Effector memory CD4-positive, alpha-beta T cell (primary cell): ENCODE results near the gene FAM20C.

Source experiments
- DNase-seq, 3 donors: peaks; one replicate each; pipeline ENCODE4 v3.0.0-alpha.2; 2020
- H3K27ac ChIP-seq: 2 replicates; pipeline ENCODE4 v1.7.0; 2013; ENCODE audit warnings: mild to moderate bottlenecking, low read length, moderate library complexity; ENCODE audit not compliant: insufficient read depth, poor library complexity, severe bottlenecking
- H3K27me3 ChIP-seq: replicated peaks from 2 replicates; pipeline ENCODE4 v1.7.0; 2013; ENCODE audit warnings: mild to moderate bottlenecking, low read length; ENCODE audit not compliant: insufficient read depth, control insufficient read depth, poor library complexity, severe bottlenecking
- H3K36me3 ChIP-seq: 2 replicates; pipeline ENCODE4 v1.7.0; 2013; ENCODE audit warnings: mild to moderate bottlenecking, low read length, moderate library complexity; ENCODE audit not compliant: control insufficient read depth, insufficient read depth
- H3K4me1 ChIP-seq: 2 replicates; pipeline ENCODE4 v1.7.0; 2013; ENCODE audit warnings: low read length, mild to moderate bottlenecking; ENCODE audit not compliant: control insufficient read depth, insufficient read depth, poor library complexity, severe bottlenecking
- H3K4me3 ChIP-seq: 2 replicates; pipeline ENCODE4 v1.7.0; 2013; ENCODE audit warnings: low read length, low read depth, mild to moderate bottlenecking; ENCODE audit not compliant: insufficient read depth, poor library complexity, severe bottlenecking
- H3K9me3 ChIP-seq: 2 replicates; pipeline ENCODE4 v1.7.0; 2013; ENCODE audit warnings: mild to moderate bottlenecking, low read length, moderate library complexity; ENCODE audit not compliant: control insufficient read depth
- total RNA-seq, 3 donors: gene quantifications; one replicate each; lab custom pipeline; 2026; lab: John Stamatoyannopoulos, UW

FAM20C gene
- 0.09 to 0.58 (median 0.35) reads per million in 3 donors for total RNA-seq

GRCh38 chr7:191981-192649, at the start of gene FAM20C:
FAM20C (plus strand) TSS chr7:192571; CDS start chr7:193200, 629 bp downstream.
- Histone ChIP-seq H3K4me1 (peaks cover 6% of the 10 kb centered on the region), H3K4me3 (peak within 1 kb of the TSS; percentile 45), H3K27ac (no peak within 1 kb of the TSS)

GRCh38 chr7:143145-143751, 49.1 kb upstream of the FAM20C start:
- DNase-seq: no peak
- Histone ChIP-seq H3K9me3 (no peaks in the 10 kb centered on the region), H3K27ac (no peak overlapping the region), H3K27me3 (no peaks in the 10 kb centered on the region), H3K4me3 (no peak overlapping the region), H3K4me1 (no peaks in the 10 kb centered on the region), H3K36me3 (no peaks in the 10 kb centered on the region)

More at GRCh38 chr7:191981-192649, at the start of gene FAM20C:
- H3K36me3 ChIP-seq: no peaks in the 10 kb centered on the region
- DNase-seq: no peak
- no peaks in the 10 kb centered on the region for H3K9me3 ChIP-seq
- peaks cover 9% of the 10 kb centered on the region for H3K27me3 ChIP-seq

DNA sequence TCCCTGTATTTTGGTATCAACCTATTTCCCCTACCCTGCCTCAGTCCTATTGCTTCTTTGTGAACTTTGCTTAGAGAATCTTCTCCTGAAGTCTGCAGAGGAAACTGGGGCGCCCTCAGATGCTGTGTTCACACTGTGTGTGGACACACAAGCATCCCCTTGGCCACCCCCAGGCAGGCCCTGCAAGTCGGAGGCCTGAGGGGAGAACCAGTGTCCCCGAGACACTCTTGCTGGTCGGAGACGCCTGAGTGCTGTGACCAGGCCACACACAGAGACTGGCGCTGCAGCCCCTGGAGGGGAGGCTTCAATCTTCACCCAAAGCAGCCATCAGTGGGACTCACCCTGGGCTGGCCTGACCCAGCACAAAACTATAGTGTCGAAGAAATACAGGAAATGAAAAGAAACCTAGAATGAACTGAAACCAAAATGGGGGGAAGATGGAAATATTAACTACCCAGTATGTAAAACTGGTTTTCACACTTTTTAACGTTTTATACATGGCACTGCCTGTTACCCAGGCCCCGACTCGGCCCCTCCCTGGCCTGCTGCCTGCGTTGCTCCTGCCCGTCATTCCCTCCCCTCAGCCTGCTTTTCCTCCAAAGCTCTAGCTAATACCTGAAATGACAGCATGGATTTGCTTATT, 48.4 kb upstream of the FAM20C start:
- DNase-seq: no peak
- H3K36me3 ChIP-seq: no peaks in the 10 kb centered on the region

GRCh38 chr7:144454-144826, 47.9 kb upstream of the FAM20C start:
- Histone ChIP-seq H3K27me3 (no peaks in the 10 kb centered on the region), H3K9me3 (no peaks in the 10 kb centered on the region), H3K36me3 (no peaks in the 10 kb centered on the region), H3K27ac (no peak overlapping the region), H3K4me3 (no peak overlapping the region), H3K4me1 (no peaks in the 10 kb centered on the region)
- DNase-seq: no peak

More for the DNA sequence above, 48.4 kb upstream of the FAM20C start:
- no peaks in the 10 kb centered on the region for H3K27me3 ChIP-seq
- no peaks in the 10 kb centered on the region for H3K4me1 ChIP-seq
- no peak overlapping the region for H3K4me3 ChIP-seq
- no peak overlapping the region for H3K27ac ChIP-seq
- H3K9me3 ChIP-seq: no peaks in the 10 kb centered on the region

DNA sequence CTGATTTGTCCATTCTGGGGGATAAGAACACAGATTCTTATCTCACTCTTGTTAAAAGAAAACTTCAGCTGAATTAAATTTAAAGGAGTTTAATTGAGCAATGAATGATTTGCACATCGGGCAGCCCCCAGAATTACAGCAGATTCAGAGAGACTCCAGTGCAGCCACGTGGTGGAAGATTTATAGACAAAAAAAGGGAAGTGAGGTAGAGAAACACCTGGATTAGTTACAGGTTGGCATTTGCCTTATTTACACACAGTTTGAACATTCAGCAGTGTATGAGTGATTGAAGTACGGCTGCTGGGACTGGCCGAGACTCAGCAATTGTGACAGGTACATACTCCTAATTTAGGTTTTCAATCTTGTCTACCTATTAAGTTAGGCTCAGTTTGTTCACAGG, 46.5 kb upstream of the FAM20C start:
- peaks cover 11% of the 10 kb centered on the region for H3K4me1 ChIP-seq
- DNase-seq: no peak
- no peaks in the 10 kb centered on the region for H3K9me3 ChIP-seq
- H3K27me3 ChIP-seq: no peaks in the 10 kb centered on the region
- H3K27ac ChIP-seq: no peak overlapping the region
- H3K4me3 ChIP-seq: no peak overlapping the region
- H3K36me3 ChIP-seq: no peaks in the 10 kb centered on the region

GRCh38 chr7:148543-148931, 43.8 kb upstream of the FAM20C start:
- Histone ChIP-seq H3K9me3 (no peaks in the 10 kb centered on the region), H3K4me3 (peak overlapping the region; percentile 58), H3K4me1 (peaks cover 11% of the 10 kb centered on the region), H3K36me3 (no peaks in the 10 kb centered on the region), H3K27ac (peak overlapping the region; percentile 79), H3K27me3 (no peaks in the 10 kb centered on the region)
- no peak for DNase-seq

DNA sequence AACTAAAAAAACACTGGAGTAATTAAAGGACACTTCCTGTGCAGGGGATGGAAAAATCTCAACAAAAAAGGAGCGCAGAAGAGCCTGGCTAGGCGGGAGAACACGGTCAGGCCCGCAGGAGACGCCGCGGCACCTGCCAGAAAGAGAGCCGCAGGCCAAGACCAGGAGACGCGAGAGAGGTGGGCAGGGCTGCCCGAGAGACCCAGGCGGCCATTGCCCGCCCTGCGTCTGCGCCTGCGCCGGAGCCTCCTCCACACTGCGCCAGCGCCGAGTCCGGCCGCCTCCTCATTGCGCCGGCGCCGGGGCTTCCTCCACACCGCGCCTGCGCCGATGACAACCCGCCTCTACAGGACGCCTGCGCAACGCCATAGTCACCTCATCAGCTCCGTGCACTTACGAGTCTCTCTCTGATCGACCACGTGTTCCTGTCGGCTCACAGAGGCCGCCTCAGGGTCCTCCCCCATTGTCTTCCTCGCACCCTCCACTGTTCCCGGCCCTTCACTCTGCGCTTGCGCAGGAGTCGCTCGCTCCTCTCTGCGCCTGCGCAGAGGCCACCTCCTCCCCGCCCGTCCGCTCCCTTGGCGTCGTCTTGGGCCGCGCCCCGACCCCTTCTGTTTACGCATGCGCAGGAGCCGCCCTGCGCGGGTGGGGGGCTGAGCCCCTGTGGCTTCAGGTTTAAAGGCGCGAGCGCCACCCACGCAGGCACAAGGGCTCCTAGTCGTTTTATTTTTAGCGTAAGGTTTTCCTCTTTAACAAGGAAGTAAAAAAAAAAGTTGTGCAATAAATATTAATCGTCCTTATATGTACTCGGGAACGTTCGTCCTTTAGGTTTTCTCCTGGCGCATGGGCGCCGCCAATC, 43.2 kb upstream of the FAM20C start:
- H3K27ac ChIP-seq: peak overlapping the region; percentile 79
- peak; percentile 96 to 97 (median 97) for DNase-seq
- no peaks in the 10 kb centered on the region for H3K27me3 ChIP-seq
- peak overlapping the region; percentile 58 for H3K4me3 ChIP-seq
- H3K36me3 ChIP-seq: no peaks in the 10 kb centered on the region
- H3K4me1 ChIP-seq: peaks cover 11% of the 10 kb centered on the region
- no peaks in the 10 kb centered on the region for H3K9me3 ChIP-seq

- H3K9me3 ChIP-seq: no peaks in the 10 kb centered on the region
- H3K4me3 ChIP-seq: peak overlapping the region; percentile 58
- H3K27ac ChIP-seq: peak overlapping the region; percentile 79
- H3K36me3 ChIP-seq: no peaks in the 10 kb centered on the region
- H3K4me1 ChIP-seq: peaks cover 11% of the 10 kb centered on the region
- no peaks in the 10 kb centered on the region for H3K27me3 ChIP-seq
- no peak for DNase-seq
These were observed 42.4 kb upstream of the FAM20C start for GRCh38 chr7:149791-150636.

DNA sequence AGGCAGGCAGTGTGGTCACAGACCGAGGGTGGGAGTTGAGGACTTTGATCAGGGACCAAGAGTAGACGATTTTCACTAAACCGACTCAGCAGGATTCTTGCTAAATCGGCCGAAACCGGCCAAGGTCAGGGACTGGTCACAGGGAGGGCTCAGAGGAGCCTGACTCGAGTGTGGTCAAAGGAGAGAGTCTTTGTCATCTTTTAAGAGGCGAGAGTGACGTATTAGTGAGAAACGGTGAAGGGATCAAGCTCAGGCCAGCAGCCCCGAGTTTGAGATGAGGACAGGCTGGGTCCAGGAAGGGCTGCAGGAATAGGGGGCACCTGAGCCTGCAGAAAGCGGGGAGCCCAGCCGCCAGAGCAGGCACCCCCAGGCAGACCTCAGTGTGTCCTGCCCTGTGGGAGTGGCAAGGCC, 41.6 kb upstream of the FAM20C start:
- no peaks in the 10 kb centered on the region for H3K9me3 ChIP-seq
- peaks cover 11% of the 10 kb centered on the region for H3K4me1 ChIP-seq
- no peaks in the 10 kb centered on the region for H3K36me3 ChIP-seq
- H3K4me3 ChIP-seq: no peak overlapping the region
- no peak for DNase-seq
- no peaks in the 10 kb centered on the region for H3K27me3 ChIP-seq
- H3K27ac ChIP-seq: no peak overlapping the region
